H9 (cell line): ENCODE data around the gene MMD2. TPM values are rescaled to one million over a fixed set of nuclear protein-coding genes. Genes with fewer than 3 reads are reported as not detected.

ENCODE experiments used
- DNase-seq: peaks from one replicate; pipeline ENCODE4 v3.0.0-alpha.2; 2017
- H2AFZ ChIP-seq: one replicate; pipeline ENCODE4 v1.6.1; 2013; ENCODE audit warnings: mild to moderate bottlenecking, low read length, control low read depth, moderate library complexity
- H2AK5ac ChIP-seq: 2 replicates; pipeline ENCODE4 v1.6.1; 2013; ENCODE audit warnings: low read length, control low read depth, mixed read lengths; ENCODE audit not compliant: insufficient read length
- H2BK120ac ChIP-seq: one replicate; pipeline ENCODE4 v1.6.1; 2013; ENCODE audit warnings: low read depth, mild to moderate bottlenecking, low read length, control low read depth, inconsistent platforms; ENCODE audit not compliant: poor library complexity, severe bottlenecking
- H2BK12ac ChIP-seq: 2 replicates; pipeline ENCODE4 v1.6.1; 2013; ENCODE audit warnings: low read length, control low read depth, mixed read lengths, low read depth; ENCODE audit not compliant: insufficient read length
- H2BK15ac ChIP-seq: 2 replicates; pipeline ENCODE4 v1.6.1; 2013; ENCODE audit warnings: low read depth, low read length, control low read depth
- H2BK20ac ChIP-seq: one replicate; pipeline ENCODE4 v1.6.1; 2013; ENCODE audit warnings: low read depth, mild to moderate bottlenecking, low read length, control low read depth, inconsistent platforms; ENCODE audit not compliant: poor library complexity, severe bottlenecking
- H2BK5ac ChIP-seq: 2 replicates; pipeline ENCODE4 v1.6.1; 2013; ENCODE audit warnings: low read length, control low read depth, mixed read lengths; ENCODE audit not compliant: insufficient read length
- H3K14ac ChIP-seq: 2 replicates; pipeline ENCODE4 v1.6.1; 2013; ENCODE audit warnings: low read length, control low read depth; ENCODE audit not compliant: insufficient read depth
- H3K18ac ChIP-seq: 2 replicates; pipeline ENCODE4 v1.6.1; 2013; ENCODE audit warnings: low read depth, mild to moderate bottlenecking, mixed read lengths, low read length, control low read depth; ENCODE audit not compliant: insufficient read length
- H3K23ac ChIP-seq: 2 replicates; pipeline ENCODE4 v1.6.1; 2013; ENCODE audit warnings: low read length, control low read depth, mixed read lengths, low read depth; ENCODE audit not compliant: insufficient read length
- H3K23me2 ChIP-seq: 2 replicates; pipeline ENCODE4 v1.6.1; 2013; ENCODE audit warnings: low read depth, mild to moderate bottlenecking, mixed read lengths, low read length, control low read depth; ENCODE audit not compliant: insufficient read length, poor library complexity, severe bottlenecking
- H3K27ac ChIP-seq: 2 replicates; pipeline ENCODE4 v1.5.1; 2013; ENCODE audit warnings: low read length, control low read depth, mixed read lengths, low read depth; ENCODE audit not compliant: insufficient read length
- H3K27me3 ChIP-seq: 2 replicates; pipeline ENCODE4 v1.6.1; 2013; ENCODE audit warnings: low read length, control low read depth, inconsistent platforms; ENCODE audit not compliant: insufficient read depth
- H3K4ac ChIP-seq: 2 replicates; pipeline ENCODE4 v1.6.1; 2013; ENCODE audit warnings: low read depth, mild to moderate bottlenecking, control low read depth, inconsistent platforms, low read length, moderate library complexity
- H3K4me1 ChIP-seq: 2 replicates; pipeline ENCODE4 v1.6.1; 2013; ENCODE audit warnings: low read length, control low read depth, inconsistent platforms; ENCODE audit not compliant: insufficient read depth
- H3K4me2 ChIP-seq: 2 replicates; pipeline ENCODE4 v1.6.1; 2013; ENCODE audit warnings: low read length, control low read depth, mixed read lengths; ENCODE audit not compliant: insufficient read length, insufficient read depth
- H3K56ac ChIP-seq: 2 replicates; pipeline ENCODE4 v1.6.1; 2013; ENCODE audit warnings: low read depth, mild to moderate bottlenecking, mixed read lengths, low read length, control low read depth; ENCODE audit not compliant: insufficient read length
- H3K79me1 ChIP-seq: 2 replicates; pipeline ENCODE4 v1.6.1; 2013; ENCODE audit warnings: low read depth, mild to moderate bottlenecking, moderate library complexity, low read length, control low read depth, inconsistent platforms; ENCODE audit not compliant: insufficient read depth, poor library complexity, severe bottlenecking
- H3K79me2 ChIP-seq: 2 replicates; pipeline ENCODE4 v1.6.1; 2013; ENCODE audit warnings: low read length, control low read depth, inconsistent platforms; ENCODE audit not compliant: insufficient read depth
- H3K9ac ChIP-seq: 2 replicates; pipeline ENCODE4 v1.6.1; 2013; ENCODE audit warnings: low read length, control low read depth, mixed read lengths; ENCODE audit not compliant: insufficient read length; ENCODE audit errors: extremely low read depth
- H3K9me3 ChIP-seq: one replicate; pipeline ENCODE4 v1.6.1; 2013; ENCODE audit warnings: low read depth, low read length, inconsistent platforms; ENCODE audit not compliant: control insufficient read depth
- H3T11ph ChIP-seq: one replicate; pipeline ENCODE4 v1.6.1; 2013; ENCODE audit warnings: mild to moderate bottlenecking, low read length, control low read depth, inconsistent platforms
- H4K20me1 ChIP-seq: one replicate; pipeline ENCODE4 v1.6.1; 2013; ENCODE audit not compliant: control insufficient read depth, insufficient read length, insufficient read depth
- H4K5ac ChIP-seq: 2 replicates; pipeline ENCODE4 v1.6.1; 2013; ENCODE audit warnings: low read depth, mild to moderate bottlenecking, mixed read lengths, low read length, control low read depth; ENCODE audit not compliant: insufficient read length
- H4K8ac ChIP-seq: replicated peaks from 2 replicates; pipeline ENCODE4 v1.6.1; 2013; ENCODE audit warnings: low read length, control low read depth, mixed read lengths, low read depth; ENCODE audit not compliant: insufficient read length
- H4K91ac ChIP-seq: 2 replicates; pipeline ENCODE4 v1.6.1; 2013; ENCODE audit warnings: low read depth, mild to moderate bottlenecking, moderate library complexity, mixed read lengths, low read length, control low read depth; ENCODE audit not compliant: insufficient read length
- H3K27ac Mint-ChIP-seq, 3 experiments: 2 replicates in 2 of 3; 3 replicates in 1 of 3; pipeline ENCODE4 v1.8.0; 2020 to 2021; ENCODE audit warnings: mixed read lengths in 3 of 3, mild to moderate bottlenecking in 1 of 3, moderate library complexity in 1 of 3
- H3K27me3 Mint-ChIP-seq: 2 replicates; pipeline ENCODE4 v1.8.0; 2021; ENCODE audit warnings: low read depth, mild to moderate bottlenecking, moderate library complexity, mixed read lengths
- H3K36me3 Mint-ChIP-seq, 3 experiments: 2 replicates in 2 of 3; 3 replicates in 1 of 3; pipeline ENCODE4 v1.8.0; 2020 to 2021; ENCODE audit warnings: low read depth in 3 of 3, mixed read lengths in 3 of 3; ENCODE audit not compliant: insufficient read depth in 1 of 3
- H3K4me1 Mint-ChIP-seq, 2 experiments: 2 replicates each; pipeline ENCODE4 v1.8.0; 2020; ENCODE audit warnings: mixed read lengths in 2 of 2
- H3K4me3 Mint-ChIP-seq, 2 experiments: 2 replicates in 1 of 2; 3 replicates in 1 of 2; pipeline ENCODE4 v1.8.0; 2020 to 2021; ENCODE audit warnings: mild to moderate bottlenecking in 2 of 2, mixed read lengths in 2 of 2, moderate library complexity in 1 of 2
- H3K9me3 Mint-ChIP-seq, 2 experiments: 2 replicates in 1 of 2; 3 replicates in 1 of 2; pipeline ENCODE4 v1.8.0; 2020; ENCODE audit warnings: mild to moderate bottlenecking in 2 of 2, mixed read lengths in 2 of 2, moderate library complexity in 1 of 2
- CTCF ChIP-seq: fragments of 200-600 bp; sonication (generic); conservative IDR thresholded peaks from 3 replicates; pipeline ENCODE4 v1.8.0; 2021; ENCODE audit warnings: antibody characterized with exemption, mild to moderate bottlenecking
- WGBS: extraction: QIAGEN DNeasy Blood & Tissue Kit; methylation state at CpG from one replicate; pipeline ENCODE4 v1.1.7; 2013; ENCODE audit warnings: missing lambda C conversion rate, low lambda C conversion rate, mixed read lengths; ENCODE audit not compliant: insufficient read length; ENCODE audit errors: extremely low coverage; 5-methylcytosine and 5-hydroxymethylcytosine counted together
- total RNA-seq: library from RNA; stranded (reverse); gene quantifications from 2 replicates; pipeline ENCODE4 v1.2.1, GENCODE V29; 2021

Gene MMD2
- total RNA-seq, 1 experiment from 2014 or later, result 0.20 TPM

GRCh38 chr7:4998244-4998643 is 39.3 kb upstream of the MMD2 start:
- Histone ChIP-seq H3K4ac (no peak overlapping the region), H3K18ac (no peak overlapping the region), H4K20me1 (no peaks in the 10 kb centered on the region), H3K27ac (no peak overlapping the region), H2BK12ac (no peak overlapping the region), H3K79me1 (no peaks in the 10 kb centered on the region), H3K4me2 (no peak overlapping the region), H2AFZ (no peak overlapping the region), H3K9ac (no peak overlapping the region), H3T11ph (no peak overlapping the region), H3K14ac (no peak overlapping the region), H2BK120ac (no peak overlapping the region), H3K23ac (no peak overlapping the region), H3K23me2 (no peaks in the 10 kb centered on the region), H2BK15ac (no peak overlapping the region), H2AK5ac (no peak overlapping the region), H4K5ac (no peak overlapping the region), H3K79me2 (no peaks in the 10 kb centered on the region), H2BK20ac (no peak overlapping the region), H3K56ac (no peak overlapping the region), H4K8ac (no peak overlapping the region), H4K91ac (no peak overlapping the region), H3K27me3 (no peaks in the 10 kb centered on the region), H3K9me3 (no peaks in the 10 kb centered on the region), H2BK5ac (no peak overlapping the region), H3K4me1 (no peaks in the 10 kb centered on the region)
- no peak overlapping the region for H3K27ac Mint-ChIP-seq
- H3K4me1 Mint-ChIP-seq, result no peaks in the 10 kb centered on the region; a peak in 1 of 4 replicates
- DNase-seq, result no peak
- no peak for TF ChIP-seq CTCF
- H3K36me3 Mint-ChIP-seq, result peaks cover 23 to 58% (median 46%) of the 10 kb centered on the region in 3 experiments; a peak in 6 of 7 replicates
- no peaks in the 10 kb centered on the region for H3K27me3 Mint-ChIP-seq
- no peaks in the 10 kb centered on the region for H3K9me3 Mint-ChIP-seq
- H3K4me3 Mint-ChIP-seq, result no peak overlapping the region
- no CpG with 5 or more reads among the region's 3 CpGs for WGBS
